OCI-LY1 (cell line): ENCODE data around the gene BCR.

ENCODE experiments used
- H2AFZ ChIP-seq: fragments of 200-600 bp; sonication (generic), shearing (Covaris generic); 2 replicates; pipeline ENCODE4 v1.6.0; 2014; ENCODE audit warnings: antibody characterized with exemption, mild to moderate bottlenecking, low read length
- H3F3A ChIP-seq: fragments of 200-600 bp; sonication (generic), shearing (Covaris generic); 2 replicates; pipeline ENCODE4 v1.6.0; 2014; ENCODE audit warnings: mild to moderate bottlenecking, antibody characterized with exemption, low read length, moderate library complexity; ENCODE audit not compliant: insufficient read depth
- H3K27ac ChIP-seq: fragments of 200-600 bp; sonication (generic); 2 replicates; pipeline ENCODE4 v1.5.1; 2014; ENCODE audit warnings: low read length, mixed run types, mild to moderate bottlenecking, low read depth; ENCODE audit not compliant: poor library complexity, severe bottlenecking
- H3K27me3 ChIP-seq: fragments of 200-600 bp; sonication (generic); 2 replicates; pipeline ENCODE4 v1.6.0; 2014; ENCODE audit warnings: antibody characterized with exemption, mild to moderate bottlenecking, low read length, moderate library complexity; ENCODE audit not compliant: insufficient read depth
- H3K36me3 ChIP-seq: fragments of 200-600 bp; sonication (generic); 2 replicates; pipeline ENCODE4 v1.6.1; 2014; ENCODE audit warnings: mild to moderate bottlenecking, antibody characterized with exemption, low read length, moderate library complexity, mixed read lengths; ENCODE audit not compliant: insufficient read depth
- H3K4me1 ChIP-seq: fragments of 200-600 bp; sonication (generic); 2 replicates; pipeline ENCODE4 v1.5.1; 2014; ENCODE audit warnings: mild to moderate bottlenecking, low read length, moderate library complexity; ENCODE audit not compliant: insufficient read depth, severe bottlenecking
- H3K4me2 ChIP-seq: fragments of 200-600 bp; sonication (generic), shearing (Covaris generic); 2 replicates; pipeline ENCODE4 v1.6.1; 2014; ENCODE audit warnings: low read length
- H3K4me3 ChIP-seq: fragments of 200-600 bp; sonication (generic); 2 replicates; pipeline ENCODE4 v1.5.1; 2014; ENCODE audit warnings: low read length, low read depth, mild to moderate bottlenecking, mixed read lengths; ENCODE audit not compliant: poor library complexity, severe bottlenecking
- H3K79me2 ChIP-seq: fragments of 200-600 bp; shearing (Covaris generic); 2 replicates; pipeline ENCODE4 v1.6.1; 2016; ENCODE audit warnings: mixed run types, low read length, mixed read lengths; ENCODE audit not compliant: insufficient read depth
- H3K9ac ChIP-seq: fragments of 200-600 bp; sonication (generic), shearing (Covaris generic); 2 replicates; pipeline ENCODE4 v1.6.1; 2014; ENCODE audit warnings: mild to moderate bottlenecking, low read length, mixed read lengths
- H3K9me2 ChIP-seq: fragments of 200-600 bp; sonication (generic), shearing (Covaris generic); 2 replicates; pipeline ENCODE4 v1.6.1; 2014; ENCODE audit warnings: low read depth, mild to moderate bottlenecking, low read length, mixed read lengths
- H3K9me3 ChIP-seq: fragments of 200-600 bp; shearing (Covaris generic); 2 replicates; pipeline ENCODE4 v1.6.1; 2014; ENCODE audit warnings: low read length, mixed read lengths
- H4K20me1 ChIP-seq: fragments of 200-600 bp; sonication (generic), shearing (Covaris generic); 2 replicates; pipeline ENCODE4 v1.6.0; 2016; ENCODE audit warnings: mild to moderate bottlenecking, low read length; ENCODE audit not compliant: insufficient read depth
- EZH2 ChIP-seq: fragments of 200-600 bp; sonication (generic), shearing (Covaris generic); IDR thresholded peaks from 2 replicates; pipeline ENCODE4 v1.8.0; 2017; ENCODE audit warnings: borderline replicate concordance, mixed run types, mild to moderate bottlenecking, antibody characterized with exemption, low read length, moderate library complexity, mixed read lengths
- TF ChIP-seq, protein P1 (sequence below): fragments of 200-600 bp; sonication (generic), shearing (Covaris generic); IDR thresholded peaks from 2 replicates; pipeline ENCODE4 v1.5.1; 2017; ENCODE audit warnings: mild to moderate bottlenecking, antibody characterized with exemption, low read length, moderate library complexity, mixed read lengths

The BCR gene

GRCh38 chr22:23144932-23145877, 35.1 kb upstream of the BCR start, which contains the start of gene RAB36:
TSS of gene RAB36 (plus strand) at chr22:23145477. CDS start at chr22:23146617, 1,140 bp downstream.
- no peak within 1 kb of the TSS for H2AFZ ChIP-seq
- H3K27me3 ChIP-seq, result no peaks in the 10 kb centered on the region
- H3K9me2 ChIP-seq, result no peaks in the 10 kb centered on the region
- H3K4me3 ChIP-seq, result peak within 1 kb of the TSS; percentile 49
- TF ChIP-seq, protein P1, sequence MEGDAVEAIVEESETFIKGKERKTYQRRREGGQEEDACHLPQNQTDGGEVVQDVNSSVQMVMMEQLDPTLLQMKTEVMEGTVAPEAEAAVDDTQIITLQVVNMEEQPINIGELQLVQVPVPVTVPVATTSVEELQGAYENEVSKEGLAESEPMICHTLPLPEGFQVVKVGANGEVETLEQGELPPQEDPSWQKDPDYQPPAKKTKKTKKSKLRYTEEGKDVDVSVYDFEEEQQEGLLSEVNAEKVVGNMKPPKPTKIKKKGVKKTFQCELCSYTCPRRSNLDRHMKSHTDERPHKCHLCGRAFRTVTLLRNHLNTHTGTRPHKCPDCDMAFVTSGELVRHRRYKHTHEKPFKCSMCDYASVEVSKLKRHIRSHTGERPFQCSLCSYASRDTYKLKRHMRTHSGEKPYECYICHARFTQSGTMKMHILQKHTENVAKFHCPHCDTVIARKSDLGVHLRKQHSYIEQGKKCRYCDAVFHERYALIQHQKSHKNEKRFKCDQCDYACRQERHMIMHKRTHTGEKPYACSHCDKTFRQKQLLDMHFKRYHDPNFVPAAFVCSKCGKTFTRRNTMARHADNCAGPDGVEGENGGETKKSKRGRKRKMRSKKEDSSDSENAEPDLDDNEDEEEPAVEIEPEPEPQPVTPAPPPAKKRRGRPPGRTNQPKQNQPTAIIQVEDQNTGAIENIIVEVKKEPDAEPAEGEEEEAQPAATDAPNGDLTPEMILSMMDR, result no peak
- no peak for TF ChIP-seq EZH2
- H3K27ac ChIP-seq, result no peak within 1 kb of the TSS
- peak within 1 kb of the TSS; percentile 11; the same call in 1 of the 2 replicates for H3K9ac ChIP-seq
- peak within 1 kb of the TSS; percentile 67 for H3K4me2 ChIP-seq
- H3K4me1 ChIP-seq, result peaks cover 49% of the 10 kb centered on the region
- no peaks in the 10 kb centered on the region for H3K36me3 ChIP-seq
- 0 out of 2 replicates have a peak, but pooled peaks cover 3% of the 10 kb centered on the region for H3F3A ChIP-seq
- no peaks in the 10 kb centered on the region for H3K9me3 ChIP-seq
- no peaks in the 10 kb centered on the region for H4K20me1 ChIP-seq
- no peaks in the 10 kb centered on the region for H3K79me2 ChIP-seq

DNA sequence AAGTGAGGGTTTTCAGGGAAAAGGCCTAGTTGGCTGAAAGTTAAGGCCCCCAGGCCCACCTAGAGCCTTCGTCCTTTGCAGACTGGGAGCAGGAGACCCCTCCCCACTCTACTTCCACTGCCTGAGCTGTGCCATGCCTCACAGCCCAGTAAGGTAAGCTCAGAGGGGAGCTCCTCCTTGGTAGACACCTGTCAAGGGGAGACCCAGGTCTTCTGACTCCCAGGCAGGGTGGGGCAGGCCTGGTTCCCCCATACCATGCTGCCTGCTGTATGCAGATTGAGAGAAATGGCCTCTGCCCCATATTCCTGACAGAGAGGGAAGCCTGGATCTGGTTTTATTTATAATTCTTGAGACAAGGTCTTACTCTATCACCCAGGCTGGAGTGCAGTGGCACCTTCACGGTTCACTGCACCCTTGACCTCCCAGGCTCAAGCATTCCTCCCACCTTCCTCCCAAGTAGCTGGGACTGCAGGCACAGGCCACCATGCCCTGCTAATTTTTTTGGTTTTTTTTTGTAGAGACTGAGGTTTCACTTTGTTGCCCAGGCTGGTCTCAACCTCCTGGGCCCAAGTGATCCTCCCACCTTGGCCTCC, 34.3 kb upstream of the BCR start:
- no peak overlapping the region for H2AFZ ChIP-seq
- peak overlapping the region; percentile 49 for H3K4me3 ChIP-seq
- 0 out of 2 replicates have a peak, but pooled peaks cover 3% of the 10 kb centered on the region for H3F3A ChIP-seq
- H3K4me1 ChIP-seq, result peaks cover 41% of the 10 kb centered on the region
- H3K79me2 ChIP-seq, result no peaks in the 10 kb centered on the region
- no peak overlapping the region for H3K9ac ChIP-seq
- H3K9me2 ChIP-seq, result no peaks in the 10 kb centered on the region
- no peak overlapping the region for H3K27ac ChIP-seq
- H4K20me1 ChIP-seq, result no peaks in the 10 kb centered on the region
- no peaks in the 10 kb centered on the region for H3K36me3 ChIP-seq
- no peaks in the 10 kb centered on the region for H3K27me3 ChIP-seq
- TF ChIP-seq EZH2, result no peak
- TF ChIP-seq, protein P1, result no peak
- no peaks in the 10 kb centered on the region for H3K9me3 ChIP-seq
- peak overlapping the region; percentile 67; the same call in 1 of the 2 replicates for H3K4me2 ChIP-seq

DNA sequence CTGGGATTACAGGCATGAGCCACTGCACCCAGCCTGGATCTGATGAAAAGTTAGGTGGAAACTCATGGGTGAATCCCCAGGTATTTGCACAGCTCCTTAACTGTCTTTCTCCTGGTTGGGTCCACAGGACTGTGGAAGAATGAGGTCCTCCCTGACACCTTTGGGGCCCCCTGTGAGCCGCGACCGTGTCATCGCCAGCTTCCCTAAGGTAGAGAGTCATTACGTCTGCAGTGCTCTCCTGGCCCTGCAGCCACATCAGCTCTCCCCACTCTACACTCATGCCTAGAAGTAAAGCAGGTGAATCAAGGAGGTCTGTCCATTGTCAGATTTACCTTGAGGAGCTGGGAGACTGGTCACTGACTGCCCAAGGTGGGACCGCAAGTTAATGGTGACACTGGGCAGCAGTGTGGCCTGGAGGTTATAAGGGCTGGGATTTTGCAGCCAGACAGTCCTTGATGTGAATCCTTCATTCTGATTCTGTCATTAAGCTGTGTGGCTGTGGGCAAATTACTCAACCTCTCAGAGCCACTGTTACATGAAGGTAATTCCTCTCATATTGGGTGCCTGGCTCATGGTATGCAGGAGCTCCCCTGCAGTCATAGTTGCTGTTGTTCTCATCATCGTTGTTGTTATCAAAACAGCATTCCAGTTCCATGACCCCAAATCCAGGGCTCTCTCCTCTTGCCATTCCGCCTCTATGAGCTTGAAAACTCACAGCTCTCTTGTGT, 33.7 kb upstream of the BCR start:
- Histone ChIP-seq H3K9ac (no peak overlapping the region), H3K27ac (no peak overlapping the region), H2AFZ (no peak overlapping the region), H3K9me2 (no peaks in the 10 kb centered on the region), H3K9me3 (no peaks in the 10 kb centered on the region), H3F3A (0 out of 2 replicates have a peak, but pooled peaks cover 3% of the 10 kb centered on the region), H3K4me3 (no peak overlapping the region), H3K36me3 (no peaks in the 10 kb centered on the region), H3K79me2 (no peaks in the 10 kb centered on the region), H3K4me2 (no peak overlapping the region), H3K27me3 (no peaks in the 10 kb centered on the region), H3K4me1 (peaks cover 34% of the 10 kb centered on the region), H4K20me1 (no peaks in the 10 kb centered on the region)
- TF ChIP-seq, protein P1, result no peak
- no peak for TF ChIP-seq EZH2
